ENCODE results near the gene A3GALT2.

GRCh38 chr1:33320619-33321165, at the start of gene A3GALT2:
- TF ChIP-seq POLR2A (IDR thresholded peaks at IDR 0.05): no peak
- no peak for TF ChIP-seq CTCF (IDR thresholded peaks at IDR 0.05)
- TF ChIP-seq EP300 (IDR thresholded peaks at IDR 0.05; ENCODE audit: low read depth): no peak
- TF ChIP-seq POLR2AphosphoS5 (IDR thresholded peaks at IDR 0.05): no peak

All from transverse colon (tissue), 4 donors.